ENCODE data around the gene IFNL3.

IFNL3 gene

GRCh38 chr19:39211731-39212374 is 33.0 kb downstream of the IFNL3 start:
- no peak overlapping the region for H3K4me3 ChIP-seq (replicated peaks; ENCODE audit: insufficient read depth, low read length)
- H3K27ac ChIP-seq (replicated peaks) = no peak overlapping the region
- DNase-seq (ENCODE audit: low read depth in 1 of 2, low spot score in 1 of 2) = no peak
- TF ChIP-seq SPI1 (IDR thresholded peaks at IDR 0.05; ENCODE audit: borderline replicate concordance, low read depth) (no peak), POLR2AphosphoS5 (IDR thresholded peaks at IDR 0.05; ENCODE audit: low read depth) (no peak), GABPA (IDR thresholded peaks at IDR 0.05; ENCODE audit: low read depth) (no peak), CTCF (IDR thresholded peaks at IDR 0.05; ENCODE audit: insufficient read depth, low read length) (no peak), REST (IDR thresholded peaks at IDR 0.05; ENCODE audit: insufficient replicate concordance, low read depth) (no peak)
- H3K27me3 ChIP-seq (ENCODE audit: insufficient read depth, poor library complexity, severe bottlenecking) = no peaks in the 10 kb centered on the region

- no peak for DNase-seq (ENCODE audit: low read depth in 1 of 2, low spot score in 1 of 2)
- Histone ChIP-seq H3K27me3 (ENCODE audit: insufficient read depth, poor library complexity, severe bottlenecking) (peaks cover 12% of the 10 kb centered on the region), H3K27ac (replicated peaks) (no peak overlapping the region), H3K4me3 (replicated peaks; ENCODE audit: insufficient read depth, low read length) (no peak overlapping the region)
- TF ChIP-seq SPI1 (IDR thresholded peaks at IDR 0.05; ENCODE audit: borderline replicate concordance, low read depth) (no peak), CTCF (IDR thresholded peaks at IDR 0.05; ENCODE audit: insufficient read depth, low read length) (no peak), GABPA (IDR thresholded peaks at IDR 0.05; ENCODE audit: low read depth) (no peak), POLR2AphosphoS5 (IDR thresholded peaks at IDR 0.05; ENCODE audit: low read depth) (no peak), REST (IDR thresholded peaks at IDR 0.05; ENCODE audit: insufficient replicate concordance, low read depth) (no peak)
Measured at GRCh38 chr19:39209196-39209595, 35.6 kb downstream of the IFNL3 start.

- DNase-seq (ENCODE audit: low read depth in 1 of 2, low spot score in 1 of 2) = no peak
- Histone ChIP-seq H3K27me3 (ENCODE audit: insufficient read depth, poor library complexity, severe bottlenecking) (peaks cover 21% of the 10 kb centered on the region), H3K4me3 (replicated peaks; ENCODE audit: insufficient read depth, low read length) (no peak overlapping the region), H3K27ac (replicated peaks) (no peak overlapping the region)
- TF ChIP-seq GABPA (IDR thresholded peaks at IDR 0.05; ENCODE audit: low read depth) (no peak), REST (IDR thresholded peaks at IDR 0.05; ENCODE audit: insufficient replicate concordance, low read depth) (no peak), CTCF (IDR thresholded peaks at IDR 0.05; ENCODE audit: insufficient read depth, low read length) (no peak), POLR2AphosphoS5 (IDR thresholded peaks at IDR 0.05; ENCODE audit: low read depth) (no peak), SPI1 (IDR thresholded peaks at IDR 0.05; ENCODE audit: borderline replicate concordance, low read depth) (no peak)
Measured at GRCh38 chr19:39208175-39208795, 36.5 kb downstream of the IFNL3 start.

Measured in HL-60 (cell line).